A549 treated with CORT108297 at 1 μM for 4 hours (cell line): ENCODE data around the gene LDOC1. TPM values are rescaled to one million over a fixed set of nuclear protein-coding genes. Genes with fewer than 3 reads are reported as not detected.

Experiments
- total RNA-seq: library from RNA; stranded (reverse); fragments of 200-300 nt; extraction: Qiagen RNA extraction; gene quantifications from 5 replicates; pipeline ENCODE4 v1.2.3, GENCODE V29; 2022

The LDOC1 gene
- total RNA-seq: 83.3 to 109 TPM (median 106 TPM) in 5 replicates

GRCh38 chrX:141176586-141177451 lies at the start of gene LDOC1:
TSS of gene LDOC1 (minus strand) at chrX:141177129. CDS start at chrX:141177021, 108 bp downstream.

Other genes starting within 250 kb of the LDOC1 start
- 2.0 to 3.0 TPM (median 3.0 TPM) in 5 replicates for gene SPANXB1, start 174.5 kb downstream of the LDOC1 start, total RNA-seq
- 0.44 to 1.4 TPM (median 0.92 TPM) in 5 replicates for gene SPANXC, start 65.4 kb upstream of the LDOC1 start, total RNA-seq